Activated gamma-delta T cell (primary cell): ENCODE data around the gene BAG1.
A peak's percentile ranks its signal among the peaks of the same experiment; 100 is the strongest.

ENCODE experiments used
- DNase-seq: peaks from one replicate; lab custom pipeline; 2025; lab: John Stamatoyannopoulos, UW
- total RNA-seq, 2 donors: gene quantifications; one replicate each; lab custom pipeline; 2026; lab: John Stamatoyannopoulos, UW

The BAG1 gene
- total RNA-seq = 50.3 to 57.4 reads per million in 2 donors

DNA sequence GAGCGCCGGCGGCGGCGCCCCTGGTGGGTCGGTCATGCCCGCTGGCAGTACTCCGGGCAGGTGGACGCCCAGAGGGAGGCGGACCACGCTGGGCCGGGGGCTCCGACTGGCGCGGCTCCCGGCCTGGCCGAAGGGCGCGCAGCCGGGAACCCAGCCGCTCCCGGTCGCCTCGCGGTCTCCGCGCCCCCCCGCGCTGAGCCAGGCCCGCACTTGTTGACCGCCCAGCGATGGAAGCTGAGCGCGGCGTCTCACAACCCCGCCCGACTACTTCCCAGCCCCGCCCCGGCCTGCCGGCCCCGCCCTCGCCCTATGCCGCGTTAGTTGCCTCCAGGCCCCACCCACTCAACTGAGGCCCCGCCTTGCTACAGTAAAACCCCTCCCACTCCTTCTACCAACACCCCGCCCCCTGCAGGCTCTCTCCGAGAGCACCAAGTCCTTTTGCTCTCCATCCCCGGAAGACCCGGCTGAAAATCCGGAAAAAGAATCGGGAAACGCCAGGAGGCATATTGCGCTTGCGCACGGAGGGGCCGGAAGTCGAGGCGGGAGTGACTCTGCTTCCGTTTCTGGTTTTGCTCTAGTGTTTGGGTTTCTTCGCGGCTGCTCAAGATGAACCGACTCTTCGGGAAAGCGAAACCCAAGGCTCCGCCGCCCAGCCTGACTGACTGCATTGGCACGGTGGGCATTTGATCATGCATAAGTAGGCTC lies at the start of gene BAG1, which contains the start of gene CHMP5:
Gene BAG1 (minus strand): TSS at position 236 of the 705 bp plus-strand sequence.
Gene CHMP5 (plus strand): TSS at position 577 of the 705 bp plus-strand sequence. CDS start 30 bp downstream, at position 607.
- DNase-seq = peak; percentile 90

DNA sequence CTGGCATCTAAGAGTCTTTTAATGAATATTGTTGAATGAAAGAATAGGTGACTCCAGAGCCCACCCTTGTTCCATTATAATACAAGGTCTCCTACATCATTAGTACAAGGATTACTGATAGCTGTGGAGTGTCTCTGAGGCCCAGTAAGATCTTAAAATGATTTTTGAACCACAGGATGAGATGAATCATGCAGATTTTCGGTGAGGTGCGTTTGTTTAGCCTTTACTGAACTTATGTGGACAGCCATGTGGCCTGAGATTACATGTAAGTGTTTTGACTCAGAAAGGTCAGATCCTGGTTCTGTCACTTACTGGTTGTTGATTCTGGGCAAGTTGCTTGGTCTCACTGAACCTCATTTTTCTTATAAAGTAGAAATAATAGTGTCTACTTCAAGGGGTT lies 47.4 kb upstream of the BAG1 start:
- no peak for DNase-seq

DNA sequence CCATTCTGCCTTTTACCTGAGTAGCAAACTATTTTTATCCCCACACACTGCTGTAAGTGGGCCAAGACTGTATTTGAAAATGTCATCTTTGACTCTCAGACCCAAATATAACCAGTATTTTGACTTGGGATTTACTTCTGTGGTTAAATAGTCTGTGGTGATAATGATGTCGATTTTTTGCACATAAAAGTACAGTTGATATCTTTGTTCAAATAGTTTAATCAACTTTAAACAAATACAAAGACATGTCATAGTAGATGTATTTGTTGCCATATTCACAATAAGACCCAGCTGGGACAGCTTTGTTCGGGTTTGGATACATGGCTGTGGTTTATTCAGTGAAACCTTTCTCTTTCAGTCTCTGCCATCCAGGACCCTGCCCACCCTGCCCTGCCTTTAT lies 46.2 kb upstream of the BAG1 start:
- DNase-seq = no peak

DNA sequence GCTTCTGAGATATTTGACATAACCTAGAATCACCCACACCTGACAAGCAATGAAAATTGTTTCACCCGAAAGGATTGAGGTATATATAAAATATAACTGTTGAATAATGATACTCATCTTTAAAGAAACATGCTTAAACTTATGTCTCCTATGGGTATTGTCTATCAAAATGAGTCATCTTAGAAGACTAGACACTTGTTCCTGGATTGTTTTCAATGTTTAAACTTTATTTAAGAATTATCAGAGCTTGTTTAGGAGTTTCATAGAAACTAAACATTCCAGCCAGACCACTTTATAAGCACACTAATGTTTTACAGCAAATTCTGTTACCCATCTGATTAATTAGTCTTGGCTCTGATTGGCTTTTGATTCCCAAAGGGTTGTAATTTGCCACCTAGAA lies 45.4 kb upstream of the BAG1 start:
- DNase-seq = no peak

DNA sequence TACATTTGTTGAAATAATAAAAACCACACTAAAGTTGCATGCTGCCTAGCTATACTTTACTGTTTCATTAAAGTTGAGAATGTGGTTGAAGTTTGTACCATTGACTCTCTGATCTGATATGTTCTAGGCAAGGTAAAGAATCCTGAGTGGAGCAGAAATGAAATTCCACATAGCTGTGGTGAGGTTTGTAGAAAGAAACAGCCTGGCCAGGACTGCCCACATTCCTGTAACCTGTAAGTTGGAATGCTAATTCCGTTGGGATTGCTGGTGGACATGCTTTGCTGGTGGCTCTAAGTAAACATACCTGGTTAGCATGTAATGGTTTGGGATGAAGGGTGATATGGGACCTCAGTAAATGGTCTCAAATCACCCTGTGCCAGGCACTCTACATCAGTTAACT lies 42.6 kb upstream of the BAG1 start:
- DNase-seq = no peak

DNA sequence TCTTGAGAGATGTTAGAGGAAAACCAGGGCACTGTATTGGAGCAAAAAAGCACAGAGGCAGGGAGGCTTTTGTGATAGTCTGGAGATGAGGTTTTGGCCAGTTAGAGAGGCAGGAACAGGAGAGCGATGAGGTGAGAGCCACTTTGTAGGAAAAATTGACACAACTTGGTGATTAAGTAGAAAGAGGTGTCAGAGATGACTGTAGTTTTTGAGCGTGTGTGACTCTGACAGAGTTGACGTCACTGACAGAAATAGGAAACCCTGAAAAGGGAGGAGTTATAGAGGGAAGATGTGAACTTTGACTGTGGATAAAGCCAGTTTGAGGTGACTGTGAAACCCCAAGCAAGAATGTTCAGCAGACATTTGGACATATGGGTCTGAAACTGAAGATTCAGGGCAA lies 41.5 kb upstream of the BAG1 start:
- DNase-seq = no peak

DNA sequence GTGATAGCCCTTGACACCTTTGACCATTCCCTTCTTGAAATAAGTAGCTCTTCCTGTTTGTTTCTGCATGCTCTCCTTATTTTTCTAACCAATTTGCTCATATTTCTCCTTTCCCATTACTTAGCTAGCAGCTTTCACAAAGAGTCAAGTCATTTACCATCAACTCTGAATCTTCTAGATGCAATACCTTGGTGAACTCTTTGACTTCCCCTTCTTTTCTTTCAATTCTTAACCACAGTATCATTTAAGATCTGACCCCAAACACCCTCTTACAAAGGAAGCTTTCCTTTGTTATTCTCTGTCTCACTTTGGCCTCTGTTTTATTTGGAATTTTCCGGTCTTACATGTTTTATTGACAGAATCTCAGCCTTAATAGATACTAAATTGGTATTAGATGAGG lies 39.9 kb upstream of the BAG1 start:
- no peak for DNase-seq

DNA sequence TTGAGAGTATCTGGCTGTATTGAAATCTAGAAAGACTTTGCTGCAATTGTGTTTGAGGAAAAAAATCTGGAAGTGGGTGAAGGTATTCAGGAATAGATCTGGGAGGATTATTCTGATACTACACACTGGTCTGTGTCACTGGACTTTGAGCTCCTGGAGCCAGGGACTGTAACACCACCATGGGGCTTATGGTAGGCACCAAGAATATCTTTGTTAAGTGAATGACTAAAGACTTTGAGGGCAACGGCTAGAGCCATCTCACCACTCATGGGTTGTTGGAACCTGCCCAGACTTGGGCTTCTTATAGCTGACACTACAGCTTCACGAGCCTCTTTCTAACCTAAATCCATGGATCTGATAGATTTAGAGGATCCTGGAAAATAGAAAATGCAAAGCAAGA lies 36.0 kb upstream of the BAG1 start:
- no peak for DNase-seq

DNA sequence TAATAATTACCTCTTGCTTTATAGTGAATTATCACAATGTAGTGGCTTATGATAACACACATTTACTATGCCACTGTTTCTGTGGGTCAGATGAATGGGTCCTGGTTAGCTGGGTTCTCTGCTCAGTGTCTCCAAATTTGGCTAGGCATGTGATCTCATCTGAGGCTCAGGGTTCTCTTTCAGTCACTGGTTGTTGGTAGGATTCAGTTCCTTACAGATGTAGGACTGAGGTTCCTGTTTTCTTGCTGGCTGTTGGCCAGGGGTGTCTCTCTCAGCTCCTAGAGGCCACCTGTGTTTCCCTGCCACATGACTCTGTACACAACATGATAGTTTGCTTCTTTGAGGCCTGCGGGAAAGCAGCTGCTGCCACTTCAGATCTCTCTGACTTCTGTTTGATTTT lies 32.9 kb upstream of the BAG1 start:
- DNase-seq = no peak

DNA sequence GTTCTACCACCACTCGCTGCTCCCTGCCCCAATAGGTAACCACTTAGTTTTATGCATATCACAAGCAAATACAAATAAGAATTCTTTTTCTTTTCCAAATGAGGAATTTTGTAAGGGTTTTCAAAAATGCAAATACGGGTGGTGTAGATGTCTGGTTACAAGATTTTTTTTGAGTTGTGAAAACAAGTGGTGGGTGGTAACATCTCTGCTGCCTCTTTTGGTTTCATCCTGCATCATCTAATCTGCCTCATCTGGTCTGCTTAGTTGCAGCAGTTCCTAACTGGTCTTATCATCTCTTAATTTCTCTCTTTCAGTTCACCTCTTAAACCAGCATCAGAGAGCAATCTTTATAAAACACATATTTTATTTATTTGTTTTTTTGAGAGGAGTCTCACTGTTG lies 31.1 kb upstream of the BAG1 start:
- no peak for DNase-seq

DNA sequence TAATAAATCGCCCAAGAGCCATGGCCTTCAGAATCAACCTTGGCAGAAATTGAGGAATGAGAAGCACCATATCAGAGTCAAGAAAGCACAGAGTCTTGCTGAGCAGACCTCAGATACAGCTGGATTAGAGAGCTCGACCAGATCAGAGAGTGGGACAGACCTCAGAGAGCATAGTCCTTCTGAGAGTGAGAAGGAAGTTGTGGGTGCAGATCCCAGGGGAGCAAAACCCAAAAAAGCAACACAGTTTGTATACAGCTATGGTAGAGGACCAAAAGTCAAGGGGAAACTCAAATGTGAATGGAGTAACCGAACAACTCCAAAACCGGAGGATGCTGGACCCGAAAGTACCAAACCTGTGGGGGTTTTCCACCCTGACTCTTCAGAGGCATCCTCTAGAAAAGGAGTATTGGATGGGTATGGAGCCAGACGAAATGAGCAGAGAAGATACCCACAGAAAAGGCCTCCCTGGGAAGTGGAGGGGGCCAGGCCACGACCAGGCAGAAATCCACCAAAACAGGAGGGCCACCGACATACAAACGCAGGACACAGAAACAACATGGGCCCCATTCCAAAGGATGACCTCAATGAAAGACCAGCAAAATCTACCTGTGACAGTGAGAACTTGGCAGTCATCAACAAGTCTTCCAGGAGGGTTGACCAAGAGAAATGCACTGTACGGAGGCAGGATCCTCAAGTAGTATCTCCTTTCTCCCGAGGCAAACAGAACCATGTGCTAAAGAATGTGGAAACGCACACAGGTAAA lies 30.3 kb upstream of the BAG1 start:
- DNase-seq = no peak

DNA sequence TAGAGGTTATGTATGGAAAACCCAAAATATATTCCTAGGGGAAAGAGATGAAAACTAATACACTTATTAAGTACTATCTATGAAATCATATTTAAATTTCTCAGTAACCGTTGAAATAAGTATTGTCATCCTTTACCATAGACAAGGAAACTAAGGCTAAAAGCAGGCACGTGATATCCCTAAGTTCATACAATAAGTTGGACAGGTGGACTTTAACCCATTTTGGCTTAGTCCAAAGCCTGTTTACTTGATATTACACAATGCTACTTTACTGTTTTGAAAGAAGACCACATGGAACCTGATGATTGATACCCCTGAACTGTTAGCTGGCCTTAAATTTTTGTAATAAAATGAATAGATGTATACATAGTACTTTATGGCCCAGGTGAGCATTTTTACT lies 29.3 kb upstream of the BAG1 start:
- DNase-seq = no peak

DNA sequence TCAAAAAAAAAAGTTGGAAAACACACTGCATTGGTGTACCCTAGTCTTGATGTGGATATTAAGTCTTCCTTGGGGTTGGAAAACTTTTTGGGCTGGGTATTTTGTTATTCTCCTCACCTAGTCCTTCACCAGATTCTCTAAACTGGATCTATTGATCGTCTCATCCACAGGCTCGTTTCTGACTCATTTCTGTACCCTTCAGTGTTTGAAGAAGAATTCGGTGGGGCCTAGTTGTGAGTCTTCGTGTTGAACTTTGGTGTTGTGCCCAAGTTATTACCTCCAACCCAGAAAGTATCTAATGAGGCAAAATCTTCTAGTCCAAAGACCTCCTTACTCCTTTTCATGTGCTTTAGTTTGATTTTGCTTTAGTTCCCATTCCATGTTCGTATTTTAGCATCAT lies 27.4 kb upstream of the BAG1 start:
- DNase-seq = no peak

DNA sequence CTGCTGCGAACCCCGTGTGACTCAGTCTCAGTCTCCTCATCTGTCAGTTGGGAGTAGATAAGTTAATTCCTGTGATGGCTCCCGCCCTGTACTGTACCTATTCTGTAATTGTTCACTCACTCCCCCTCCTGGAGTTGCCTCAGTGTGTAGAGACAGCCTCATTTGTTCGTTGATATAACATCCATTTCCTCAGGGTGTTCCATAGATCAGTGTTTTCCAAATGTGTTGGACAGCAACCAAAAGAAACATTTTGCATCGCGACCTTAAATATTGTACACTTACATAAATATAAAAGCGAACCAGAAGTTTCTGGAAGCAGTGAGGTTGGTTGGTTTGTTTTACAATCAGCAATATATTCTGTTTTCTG lies 26.5 kb upstream of the BAG1 start:
- no peak for DNase-seq

DNA sequence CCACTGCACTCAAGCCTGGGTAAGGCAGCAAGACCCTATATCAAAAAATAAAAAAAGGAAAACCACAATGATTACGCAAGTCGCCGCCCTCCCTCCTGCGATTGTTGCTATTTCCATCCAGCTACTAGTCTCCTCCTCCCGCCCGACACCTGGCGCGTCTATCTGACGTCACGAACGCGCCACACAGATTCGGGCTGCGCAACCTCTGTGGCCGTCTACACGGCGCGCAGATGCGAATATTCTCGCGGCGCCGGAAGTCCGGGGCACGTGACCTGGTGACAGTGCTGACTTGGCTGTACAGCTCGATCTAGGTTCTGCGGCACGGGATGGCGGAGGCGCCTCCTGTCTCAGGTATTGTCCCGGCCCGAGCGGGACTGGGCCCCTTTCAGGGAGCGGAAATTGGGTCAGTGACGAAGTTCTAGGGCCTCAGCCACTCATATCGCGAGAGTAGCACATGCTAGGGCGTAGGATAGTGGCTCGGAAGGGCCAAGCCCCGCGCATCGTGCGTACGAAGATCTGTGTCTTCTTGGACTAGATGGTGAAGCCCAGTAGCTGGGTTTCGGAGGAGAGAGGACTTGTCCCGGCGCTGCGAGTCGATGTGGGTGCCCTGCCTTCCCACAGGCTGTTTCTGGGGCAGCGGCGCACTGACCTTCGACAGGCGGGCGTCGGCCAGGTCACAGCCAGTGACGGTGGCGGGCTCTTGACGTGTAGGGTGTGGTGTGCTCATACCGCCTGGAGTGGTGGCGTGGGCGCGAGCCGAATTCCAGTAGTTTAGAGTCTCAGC lies 25.9 kb upstream of the BAG1 start, which contains the start of gene NFX1:
Gene NFX1 (plus strand): TSS at position 270 of the 784 bp plus-strand sequence. CDS start 57 bp downstream, at position 327.
- peak; percentile 98 for DNase-seq

DNA sequence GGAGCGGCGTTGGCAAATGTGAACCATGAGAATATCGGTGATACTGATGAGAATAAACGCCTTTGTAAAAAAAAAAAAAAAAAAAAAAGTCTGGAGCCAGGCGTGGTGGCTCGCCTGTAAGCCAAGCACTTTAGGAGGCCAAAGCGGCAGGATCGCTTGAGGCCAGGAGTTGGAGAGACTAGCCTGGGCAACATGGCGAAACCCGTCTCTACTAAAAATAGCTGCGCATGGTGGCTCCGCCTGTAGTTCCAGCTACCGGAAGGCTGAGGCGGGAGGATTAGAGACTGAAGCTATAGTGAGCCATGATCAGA lies 25.4 kb upstream of the BAG1 start:
- DNase-seq = no peak

DNA sequence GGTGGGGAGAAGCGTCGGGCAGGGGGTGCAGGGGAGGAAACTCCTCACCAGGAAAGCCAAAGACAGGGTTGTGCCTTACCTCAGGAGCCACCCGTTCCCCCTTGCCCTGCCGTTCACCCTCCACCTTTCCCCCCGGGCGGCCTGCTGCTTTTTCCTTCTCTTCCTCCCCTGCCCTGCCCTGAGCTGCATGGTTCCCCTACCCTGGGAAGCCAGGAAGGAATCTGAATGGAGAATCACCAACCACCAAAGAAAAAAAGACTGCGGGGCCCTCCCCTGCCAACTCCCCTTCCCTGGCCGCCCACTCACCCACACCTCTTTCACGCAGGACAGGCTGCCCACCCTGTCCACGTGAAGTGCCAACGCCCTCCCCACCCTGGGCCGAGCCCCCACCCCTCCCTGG lies 25.0 kb upstream of the BAG1 start:
- DNase-seq = no peak

DNA sequence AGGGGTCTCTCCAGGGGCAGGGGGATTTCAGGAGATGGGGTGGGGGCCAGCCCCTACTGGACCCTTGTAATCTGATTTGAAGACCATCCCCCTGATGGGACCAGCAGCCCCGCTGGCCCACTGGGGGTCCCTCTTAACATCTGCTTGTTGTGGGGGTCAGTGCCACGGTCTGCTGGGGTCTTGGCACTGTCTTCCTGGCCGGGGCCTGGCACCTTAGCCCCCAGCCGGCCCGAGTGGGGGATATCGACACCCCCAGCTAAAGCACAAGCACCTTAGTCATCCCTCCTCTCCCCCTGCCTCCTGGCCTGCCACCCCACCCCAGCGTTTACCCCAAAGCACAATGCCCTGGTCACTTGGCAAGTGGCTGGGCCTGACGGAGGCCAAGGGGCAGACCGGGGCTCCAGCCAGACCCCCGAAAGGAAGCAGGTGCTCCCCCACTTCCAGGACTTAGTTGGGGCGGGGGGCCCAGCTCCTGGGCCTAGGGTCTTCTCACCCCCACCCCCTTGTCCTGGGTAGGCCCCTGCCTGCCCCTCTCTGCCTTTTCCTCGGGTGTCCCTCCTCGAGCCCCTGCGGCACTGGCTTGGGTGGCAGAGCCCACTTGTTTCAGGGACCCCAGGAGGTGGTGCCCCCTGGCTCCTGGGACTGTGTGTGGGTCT lies 24.4 kb upstream of the BAG1 start:
- no peak for DNase-seq

DNA sequence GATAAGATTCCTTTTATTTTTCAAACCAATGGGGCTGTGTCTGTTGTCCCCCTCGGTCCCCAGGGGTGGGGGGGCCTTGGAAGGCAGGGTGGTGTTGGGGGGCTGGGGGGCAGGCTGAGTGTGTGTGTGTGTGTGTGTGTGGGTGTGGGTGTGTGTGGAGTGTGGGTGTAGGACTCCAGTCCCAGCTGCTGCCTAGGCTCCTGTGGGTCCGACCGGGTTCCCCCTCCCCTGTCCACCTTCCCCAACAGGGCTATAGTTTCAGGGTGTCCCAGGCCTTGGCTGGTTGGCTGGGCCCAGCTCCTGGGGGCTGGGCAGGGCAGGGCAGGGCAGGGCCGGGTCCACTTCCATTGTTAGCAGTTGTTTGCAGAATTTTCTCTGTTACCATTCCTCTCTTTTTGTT lies 23.7 kb upstream of the BAG1 start:
- DNase-seq = no peak

DNA sequence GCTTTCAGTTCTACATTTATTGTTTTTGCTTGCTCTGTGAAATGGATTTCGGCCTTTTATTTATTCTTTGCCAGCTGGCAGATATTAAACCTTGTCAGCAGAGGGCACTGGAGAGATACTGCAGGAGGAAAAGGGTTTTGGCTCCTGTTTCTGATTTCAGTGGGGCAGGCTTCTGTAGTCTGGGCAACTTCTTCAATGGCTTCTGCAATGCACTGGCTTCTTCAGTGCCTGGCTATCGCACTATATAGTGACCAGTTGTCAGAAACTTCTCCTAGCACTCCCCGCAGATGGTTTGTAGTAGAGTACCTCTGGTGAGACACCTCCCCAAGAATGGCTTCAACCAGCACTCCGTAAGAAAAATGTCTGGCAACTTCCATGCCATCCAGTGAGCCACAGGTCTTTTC lies 22.6 kb upstream of the BAG1 start:
- no peak for DNase-seq

DNA sequence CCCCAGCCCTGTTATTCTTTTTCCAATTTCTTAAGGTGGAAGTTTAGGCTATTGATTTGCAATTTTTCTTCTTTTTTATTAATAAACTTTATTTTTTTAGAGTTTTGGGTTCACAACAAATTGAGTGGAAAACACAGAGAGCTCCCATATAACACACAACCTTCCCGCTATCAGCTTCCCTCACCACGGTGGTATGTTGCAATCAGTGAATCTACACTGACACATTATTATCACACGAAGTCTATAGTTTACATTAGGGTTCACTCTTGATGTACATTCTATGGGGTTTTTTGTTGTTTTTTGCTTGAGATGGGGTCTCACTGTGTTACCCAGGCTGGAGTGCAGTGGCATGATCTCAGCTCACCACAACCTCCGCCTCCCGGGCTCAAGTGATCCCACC lies 21.0 kb upstream of the BAG1 start:
- DNase-seq = no peak

DNA sequence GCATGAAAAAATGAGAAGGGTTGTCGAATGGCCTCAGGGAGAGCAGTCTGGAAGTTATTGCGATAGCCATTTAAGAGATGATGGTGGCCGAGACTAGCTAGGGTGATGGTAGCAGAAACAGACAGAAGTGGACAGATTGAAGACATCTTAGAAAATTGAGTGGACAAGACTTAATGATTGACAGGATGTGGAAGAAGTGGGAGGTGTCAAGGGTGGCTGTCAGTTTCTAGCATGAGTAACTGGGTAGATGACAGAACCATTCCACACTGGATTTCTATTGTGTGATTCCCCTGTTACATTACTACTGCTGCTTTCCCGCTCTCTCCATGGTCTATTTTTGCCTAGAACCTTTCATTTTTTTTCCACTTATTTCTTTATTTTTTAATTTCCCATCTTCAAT lies 13.0 kb upstream of the BAG1 start:
- DNase-seq = no peak
